Inflammatory macrophage treated with lipopolysaccharide for 4 hours (primary cell): ENCODE data around the gene SBF1.

Experiments used
- DNase-seq: peaks from one replicate; pipeline ENCODE4 v3.0.0-alpha.2; 2020

SBF1 gene

GRCh38 chr22:50465066-50465930, 9.5 kb downstream of the SBF1 start:
- DNase-seq, result no peak

GRCh38 chr22:50464451-50464850, 10.4 kb downstream of the SBF1 start:
- DNase-seq, result no peak

DNA sequence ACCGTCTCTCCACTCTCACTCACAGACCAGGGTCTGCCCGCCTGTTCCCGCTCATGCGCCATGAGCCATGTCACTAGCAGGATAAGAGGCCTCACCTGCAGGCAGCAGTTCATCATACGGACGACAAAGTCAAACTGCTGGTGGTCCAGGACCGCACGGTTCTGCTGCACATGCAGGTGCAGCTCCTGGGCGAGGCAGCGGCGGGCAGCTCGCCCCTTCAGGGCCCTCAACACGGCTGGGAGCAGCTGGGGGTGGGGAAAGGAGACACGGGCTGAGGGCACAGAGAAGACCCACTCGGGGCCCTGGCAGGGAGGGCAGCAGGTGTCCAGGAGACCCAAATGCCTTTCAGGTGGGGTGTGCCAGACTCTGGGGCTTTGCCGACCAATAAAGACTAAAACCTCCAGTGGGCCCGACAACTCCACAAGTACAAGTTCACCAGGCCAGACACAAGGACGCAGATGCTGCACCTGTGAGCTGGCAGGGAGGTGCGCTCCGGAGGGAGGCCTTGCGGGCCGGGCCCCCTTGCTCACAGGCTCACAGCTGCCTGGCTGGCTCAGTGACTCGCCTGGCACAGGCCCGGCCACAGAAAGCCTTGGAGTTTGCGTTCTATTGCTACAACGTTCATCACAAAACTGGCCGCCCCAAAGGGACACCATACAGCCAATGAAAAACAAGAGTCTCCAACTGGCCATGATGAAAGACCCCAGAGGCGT, 11.5 kb downstream of the SBF1 start:
- no peak for DNase-seq

DNA sequence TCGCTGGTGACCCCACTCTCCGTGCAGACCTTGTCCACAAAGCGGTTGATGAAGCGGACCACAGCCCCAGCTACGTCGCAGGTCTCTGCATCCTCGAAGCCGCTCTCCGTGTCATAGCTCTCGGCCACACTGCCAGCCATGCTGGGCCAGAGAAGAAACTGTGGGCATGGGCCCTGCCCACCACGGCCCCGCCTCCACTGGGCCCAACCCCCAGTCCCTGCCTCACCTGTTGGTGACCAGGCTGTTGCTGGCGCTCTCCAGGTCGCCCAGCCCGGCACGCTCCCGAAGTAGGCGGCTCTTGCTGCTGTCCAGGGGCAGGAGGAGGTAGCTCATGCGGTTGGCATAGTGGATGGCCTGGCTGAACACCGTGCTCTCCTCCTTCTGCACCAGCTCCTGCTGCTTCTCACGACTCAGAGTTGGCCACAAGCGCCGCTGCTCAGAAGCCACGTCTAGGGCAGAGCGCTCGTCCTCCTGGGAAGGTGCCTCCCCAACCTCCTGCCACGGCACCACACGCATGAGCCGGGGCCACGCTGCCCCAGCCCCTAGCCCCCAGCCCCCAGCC, 12.8 kb downstream of the SBF1 start:
- no peak for DNase-seq

GRCh38 chr22:50461536-50461935, 13.3 kb downstream of the SBF1 start:
- DNase-seq, result no peak

DNA sequence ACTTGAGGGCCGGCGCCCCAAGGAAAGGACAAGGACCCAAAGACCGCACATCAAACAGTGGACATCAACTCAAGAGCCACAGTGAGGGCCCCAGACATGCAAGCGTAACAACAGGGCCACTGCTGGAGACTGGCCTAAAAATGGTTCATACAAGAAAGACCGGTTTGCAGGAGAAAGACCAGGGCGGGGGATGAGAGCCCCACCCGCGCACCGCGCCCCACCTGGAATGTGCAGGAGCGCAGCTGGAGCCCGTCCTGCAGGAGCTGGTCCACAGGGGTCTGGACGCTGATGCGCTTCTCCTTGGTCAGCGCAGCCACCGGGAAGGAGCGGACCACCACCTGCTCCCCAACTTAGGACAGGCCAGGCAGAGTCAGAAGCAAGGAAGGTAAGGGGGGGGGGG, 13.9 kb downstream of the SBF1 start:
- no peak for DNase-seq

DNA sequence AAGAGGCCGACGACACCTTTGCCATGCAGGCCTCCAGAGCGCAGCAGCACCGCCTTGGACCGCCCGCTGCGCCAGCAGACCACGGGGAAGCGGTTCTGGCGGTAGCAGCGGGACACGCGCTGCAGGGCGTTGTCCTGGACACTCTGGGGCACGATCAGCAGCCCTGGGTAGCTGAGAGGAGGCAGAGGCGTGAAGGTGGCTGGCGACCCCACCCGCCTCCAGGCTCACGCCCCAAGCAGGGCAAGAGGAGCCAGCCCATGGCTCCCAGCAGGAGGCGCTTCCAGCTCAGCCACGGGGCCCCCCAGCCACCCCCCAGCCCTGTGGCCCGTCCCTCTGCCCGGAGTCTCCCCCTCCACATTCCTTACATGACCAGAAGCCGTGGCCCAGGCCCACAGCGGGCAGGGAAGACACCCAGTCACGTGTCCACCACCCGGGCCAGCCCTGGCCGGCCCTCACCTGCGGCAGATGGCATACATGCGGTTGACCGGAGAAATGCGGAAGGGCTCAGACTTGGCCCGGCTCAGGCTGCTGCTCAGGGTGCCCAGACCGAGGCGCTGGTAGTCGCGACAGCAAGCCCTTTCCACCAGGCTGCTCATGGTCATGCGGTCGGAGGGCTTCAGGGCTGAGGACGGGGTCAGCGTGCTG, 15.2 kb downstream of the SBF1 start:
- no peak for DNase-seq

DNA sequence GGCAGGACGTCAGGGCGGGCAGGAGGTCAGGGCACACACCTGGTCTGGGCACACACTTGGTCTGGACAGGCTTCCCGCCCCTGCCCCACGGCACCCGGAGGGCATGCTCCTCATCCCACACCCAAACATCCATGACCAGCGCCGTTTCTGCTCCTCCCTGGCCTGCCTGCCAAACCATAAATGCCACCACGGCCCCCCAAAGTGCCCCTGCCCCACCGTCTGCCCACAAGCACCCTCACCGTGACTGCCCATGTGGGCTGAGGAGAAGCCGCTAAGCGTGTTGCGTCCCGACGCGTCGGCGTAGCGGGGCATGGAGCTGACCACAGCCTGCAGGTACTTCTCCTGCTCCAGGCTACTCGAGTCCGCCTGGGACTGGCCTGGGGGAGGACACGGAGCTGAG, 15.8 kb downstream of the SBF1 start:
- DNase-seq, result no peak

DNA sequence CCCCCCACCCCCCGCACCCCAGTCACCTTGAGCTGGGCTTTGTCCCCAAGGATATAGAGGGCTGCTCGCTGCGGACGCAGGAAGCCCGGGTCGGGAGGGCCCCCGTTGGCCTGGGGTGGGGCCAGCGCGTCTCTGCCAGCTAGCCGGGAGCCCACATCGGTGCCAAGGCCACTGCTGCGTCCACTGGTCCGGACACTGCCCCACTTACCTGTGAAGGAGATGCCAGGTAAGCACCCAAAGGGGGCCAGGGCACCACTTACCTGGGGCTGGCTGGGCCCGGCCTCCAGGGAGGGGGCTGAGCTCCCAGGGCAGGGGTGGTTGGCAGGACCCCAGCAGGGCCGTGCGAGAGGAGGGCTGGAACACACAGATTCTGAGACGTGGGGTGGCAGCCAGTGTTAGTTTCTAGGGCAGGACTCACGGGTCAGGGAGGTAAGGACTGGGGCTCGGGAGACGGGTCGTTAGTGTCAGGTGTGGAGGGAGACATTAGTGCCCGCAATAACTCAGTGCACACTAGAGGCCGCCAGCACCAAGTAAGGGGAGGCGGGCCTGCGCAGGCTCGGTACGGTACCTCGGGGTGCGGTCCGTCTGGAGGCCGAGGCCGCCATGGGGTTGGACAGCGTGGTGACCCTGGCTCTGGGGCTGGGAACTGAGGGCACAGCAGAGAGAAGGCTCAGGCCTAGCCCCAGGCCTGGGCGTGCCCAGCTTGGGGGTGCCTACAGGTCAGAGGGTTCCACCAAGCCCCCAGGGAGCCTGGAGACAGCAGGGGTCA, 18.2 kb downstream of the SBF1 start:
- no peak for DNase-seq

- DNase-seq, result no peak
Observed at GRCh38 chr22:50456026-50456425, 18.8 kb downstream of the SBF1 start.

GRCh38 chr22:50455201-50455600, 19.6 kb downstream of the SBF1 start:
- DNase-seq, result no peak

GRCh38 chr22:50454556-50455075, 20.2 kb downstream of the SBF1 start:
- DNase-seq, result no peak

GRCh38 chr22:50452649-50453048, 22.2 kb downstream of the SBF1 start:
- DNase-seq, result peak; percentile 64

- DNase-seq, result no peak
Observed at GRCh38 chr22:50447576-50448551, 27.0 kb downstream of the SBF1 start.

DNA sequence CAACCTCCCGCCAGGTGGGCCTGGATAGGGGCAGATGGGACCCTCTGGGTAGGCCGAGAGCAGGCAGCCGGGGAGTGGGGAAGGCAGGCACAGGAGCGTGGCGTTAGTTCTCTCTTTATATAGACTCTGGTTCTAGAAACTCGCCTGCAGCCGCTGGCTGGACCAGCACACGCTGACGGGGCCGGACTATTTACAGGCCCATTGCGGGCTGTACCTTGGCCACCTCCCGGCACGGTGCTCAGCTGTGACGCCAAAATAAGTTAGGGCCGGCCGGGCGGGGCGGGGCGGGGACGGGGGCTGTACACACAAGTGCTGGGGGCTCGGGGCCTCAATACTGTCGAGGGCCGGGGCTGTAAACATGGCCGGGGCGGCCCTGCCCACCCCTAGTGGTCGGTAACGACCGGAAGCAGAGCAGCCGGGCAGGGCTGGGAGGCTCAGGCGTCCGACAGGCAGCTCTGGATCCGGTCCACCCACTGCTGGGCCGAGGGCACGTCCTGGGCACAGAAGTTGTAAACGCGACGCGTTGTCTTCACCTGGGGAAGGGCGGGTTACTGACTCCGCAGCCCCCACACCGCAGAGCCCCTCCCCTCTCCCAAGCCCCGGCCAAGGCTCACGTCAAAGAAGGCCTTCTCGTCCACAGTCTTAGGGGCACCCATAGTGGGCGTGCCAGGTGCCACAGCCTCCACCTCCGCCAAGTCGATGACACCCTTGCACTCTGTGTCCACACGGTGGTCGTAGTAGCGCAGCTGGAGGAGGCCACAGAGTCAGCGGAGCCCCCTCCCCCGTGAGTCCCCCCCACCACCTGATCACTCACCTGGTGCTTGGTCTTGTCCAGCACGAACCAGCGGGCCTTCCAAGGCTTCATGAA, 27.9 kb downstream of the SBF1 start:
- DNase-seq, result no peak

- no peak for DNase-seq
Observed at GRCh38 chr22:50445880-50446707, 28.7 kb downstream of the SBF1 start.

- DNase-seq, result no peak
Observed at GRCh38 chr22:50445071-50445879, 29.6 kb downstream of the SBF1 start.

- no peak for DNase-seq
Observed at GRCh38 chr22:50444663-50445062, 30.2 kb downstream of the SBF1 start.
